H9 (cell line): ENCODE data around the gene CENPP. TPM values are rescaled to one million over a fixed set of nuclear protein-coding genes. Genes with fewer than 3 reads are reported as not detected.

Experiments used
- DNase-seq: peaks from one replicate; pipeline ENCODE4 v3.0.0-alpha.2; 2017
- H2AFZ ChIP-seq: one replicate; pipeline ENCODE4 v1.6.1; 2013; ENCODE audit warnings: mild to moderate bottlenecking, low read length, control low read depth, moderate library complexity
- H2AK5ac ChIP-seq: 2 replicates; pipeline ENCODE4 v1.6.1; 2013; ENCODE audit warnings: low read length, control low read depth, mixed read lengths; ENCODE audit not compliant: insufficient read length
- H2BK120ac ChIP-seq: one replicate; pipeline ENCODE4 v1.6.1; 2013; ENCODE audit warnings: low read depth, mild to moderate bottlenecking, low read length, control low read depth, inconsistent platforms; ENCODE audit not compliant: poor library complexity, severe bottlenecking
- H2BK12ac ChIP-seq: 2 replicates; pipeline ENCODE4 v1.6.1; 2013; ENCODE audit warnings: low read length, control low read depth, mixed read lengths, low read depth; ENCODE audit not compliant: insufficient read length
- H2BK15ac ChIP-seq: 2 replicates; pipeline ENCODE4 v1.6.1; 2013; ENCODE audit warnings: low read depth, low read length, control low read depth
- H2BK20ac ChIP-seq: one replicate; pipeline ENCODE4 v1.6.1; 2013; ENCODE audit warnings: low read depth, mild to moderate bottlenecking, low read length, control low read depth, inconsistent platforms; ENCODE audit not compliant: poor library complexity, severe bottlenecking
- H2BK5ac ChIP-seq: 2 replicates; pipeline ENCODE4 v1.6.1; 2013; ENCODE audit warnings: low read length, control low read depth, mixed read lengths; ENCODE audit not compliant: insufficient read length
- H3K14ac ChIP-seq: 2 replicates; pipeline ENCODE4 v1.6.1; 2013; ENCODE audit warnings: low read length, control low read depth; ENCODE audit not compliant: insufficient read depth
- H3K18ac ChIP-seq: 2 replicates; pipeline ENCODE4 v1.6.1; 2013; ENCODE audit warnings: low read depth, mild to moderate bottlenecking, mixed read lengths, low read length, control low read depth; ENCODE audit not compliant: insufficient read length
- H3K23ac ChIP-seq: 2 replicates; pipeline ENCODE4 v1.6.1; 2013; ENCODE audit warnings: low read length, control low read depth, mixed read lengths, low read depth; ENCODE audit not compliant: insufficient read length
- H3K23me2 ChIP-seq: 2 replicates; pipeline ENCODE4 v1.6.1; 2013; ENCODE audit warnings: low read depth, mild to moderate bottlenecking, mixed read lengths, low read length, control low read depth; ENCODE audit not compliant: insufficient read length, poor library complexity, severe bottlenecking
- H3K27ac ChIP-seq: 2 replicates; pipeline ENCODE4 v1.5.1; 2013; ENCODE audit warnings: low read length, control low read depth, mixed read lengths, low read depth; ENCODE audit not compliant: insufficient read length
- H3K27me3 ChIP-seq: 2 replicates; pipeline ENCODE4 v1.6.1; 2013; ENCODE audit warnings: low read length, control low read depth, inconsistent platforms; ENCODE audit not compliant: insufficient read depth
- H3K4ac ChIP-seq: 2 replicates; pipeline ENCODE4 v1.6.1; 2013; ENCODE audit warnings: low read depth, mild to moderate bottlenecking, control low read depth, inconsistent platforms, low read length, moderate library complexity
- H3K4me1 ChIP-seq: 2 replicates; pipeline ENCODE4 v1.6.1; 2013; ENCODE audit warnings: low read length, control low read depth, inconsistent platforms; ENCODE audit not compliant: insufficient read depth
- H3K4me2 ChIP-seq: 2 replicates; pipeline ENCODE4 v1.6.1; 2013; ENCODE audit warnings: low read length, control low read depth, mixed read lengths; ENCODE audit not compliant: insufficient read length, insufficient read depth
- H3K56ac ChIP-seq: 2 replicates; pipeline ENCODE4 v1.6.1; 2013; ENCODE audit warnings: low read depth, mild to moderate bottlenecking, mixed read lengths, low read length, control low read depth; ENCODE audit not compliant: insufficient read length
- H3K79me1 ChIP-seq: 2 replicates; pipeline ENCODE4 v1.6.1; 2013; ENCODE audit warnings: low read depth, mild to moderate bottlenecking, moderate library complexity, low read length, control low read depth, inconsistent platforms; ENCODE audit not compliant: insufficient read depth, poor library complexity, severe bottlenecking
- H3K79me2 ChIP-seq: 2 replicates; pipeline ENCODE4 v1.6.1; 2013; ENCODE audit warnings: low read length, control low read depth, inconsistent platforms; ENCODE audit not compliant: insufficient read depth
- H3K9ac ChIP-seq: 2 replicates; pipeline ENCODE4 v1.6.1; 2013; ENCODE audit warnings: low read length, control low read depth, mixed read lengths; ENCODE audit not compliant: insufficient read length; ENCODE audit errors: extremely low read depth
- H3K9me3 ChIP-seq: one replicate; pipeline ENCODE4 v1.6.1; 2013; ENCODE audit warnings: low read depth, low read length, inconsistent platforms; ENCODE audit not compliant: control insufficient read depth
- H3T11ph ChIP-seq: one replicate; pipeline ENCODE4 v1.6.1; 2013; ENCODE audit warnings: mild to moderate bottlenecking, low read length, control low read depth, inconsistent platforms
- H4K20me1 ChIP-seq: one replicate; pipeline ENCODE4 v1.6.1; 2013; ENCODE audit not compliant: control insufficient read depth, insufficient read length, insufficient read depth
- H4K5ac ChIP-seq: 2 replicates; pipeline ENCODE4 v1.6.1; 2013; ENCODE audit warnings: low read depth, mild to moderate bottlenecking, mixed read lengths, low read length, control low read depth; ENCODE audit not compliant: insufficient read length
- H4K8ac ChIP-seq: replicated peaks from 2 replicates; pipeline ENCODE4 v1.6.1; 2013; ENCODE audit warnings: low read length, control low read depth, mixed read lengths, low read depth; ENCODE audit not compliant: insufficient read length
- H4K91ac ChIP-seq: 2 replicates; pipeline ENCODE4 v1.6.1; 2013; ENCODE audit warnings: low read depth, mild to moderate bottlenecking, moderate library complexity, mixed read lengths, low read length, control low read depth; ENCODE audit not compliant: insufficient read length
- H3K27ac Mint-ChIP-seq, 3 experiments: 2 replicates in 2 of 3; 3 replicates in 1 of 3; pipeline ENCODE4 v1.8.0; 2020 to 2021; ENCODE audit warnings: mixed read lengths in 3 of 3, mild to moderate bottlenecking in 1 of 3, moderate library complexity in 1 of 3
- H3K27me3 Mint-ChIP-seq: 2 replicates; pipeline ENCODE4 v1.8.0; 2021; ENCODE audit warnings: low read depth, mild to moderate bottlenecking, moderate library complexity, mixed read lengths
- H3K36me3 Mint-ChIP-seq, 3 experiments: 2 replicates in 2 of 3; 3 replicates in 1 of 3; pipeline ENCODE4 v1.8.0; 2020 to 2021; ENCODE audit warnings: low read depth in 3 of 3, mixed read lengths in 3 of 3; ENCODE audit not compliant: insufficient read depth in 1 of 3
- H3K4me1 Mint-ChIP-seq, 2 experiments: 2 replicates each; pipeline ENCODE4 v1.8.0; 2020; ENCODE audit warnings: mixed read lengths in 2 of 2
- H3K4me3 Mint-ChIP-seq, 2 experiments: 2 replicates in 1 of 2; 3 replicates in 1 of 2; pipeline ENCODE4 v1.8.0; 2020 to 2021; ENCODE audit warnings: mild to moderate bottlenecking in 2 of 2, mixed read lengths in 2 of 2, moderate library complexity in 1 of 2
- H3K9me3 Mint-ChIP-seq, 2 experiments: 2 replicates in 1 of 2; 3 replicates in 1 of 2; pipeline ENCODE4 v1.8.0; 2020; ENCODE audit warnings: mild to moderate bottlenecking in 2 of 2, mixed read lengths in 2 of 2, moderate library complexity in 1 of 2
- WGBS: extraction: QIAGEN DNeasy Blood & Tissue Kit; methylation state at CpG from one replicate; pipeline ENCODE4 v1.1.7; 2013; ENCODE audit warnings: missing lambda C conversion rate, low lambda C conversion rate, mixed read lengths; ENCODE audit not compliant: insufficient read length; ENCODE audit errors: extremely low coverage; 5-methylcytosine and 5-hydroxymethylcytosine counted together
- total RNA-seq: library from RNA; stranded (reverse); gene quantifications from 2 replicates; pipeline ENCODE4 v1.2.1, GENCODE V29; 2021
- TF ChIP-seq, protein P1 (sequence below): fragments of 200-600 bp; sonication (generic); conservative IDR thresholded peaks from 3 replicates; pipeline ENCODE4 v1.8.0; 2021; ENCODE audit warnings: antibody characterized with exemption, mild to moderate bottlenecking

The CENPP gene
- total RNA-seq, 1 experiment from 2014 or later: 9.1 TPM

DNA sequence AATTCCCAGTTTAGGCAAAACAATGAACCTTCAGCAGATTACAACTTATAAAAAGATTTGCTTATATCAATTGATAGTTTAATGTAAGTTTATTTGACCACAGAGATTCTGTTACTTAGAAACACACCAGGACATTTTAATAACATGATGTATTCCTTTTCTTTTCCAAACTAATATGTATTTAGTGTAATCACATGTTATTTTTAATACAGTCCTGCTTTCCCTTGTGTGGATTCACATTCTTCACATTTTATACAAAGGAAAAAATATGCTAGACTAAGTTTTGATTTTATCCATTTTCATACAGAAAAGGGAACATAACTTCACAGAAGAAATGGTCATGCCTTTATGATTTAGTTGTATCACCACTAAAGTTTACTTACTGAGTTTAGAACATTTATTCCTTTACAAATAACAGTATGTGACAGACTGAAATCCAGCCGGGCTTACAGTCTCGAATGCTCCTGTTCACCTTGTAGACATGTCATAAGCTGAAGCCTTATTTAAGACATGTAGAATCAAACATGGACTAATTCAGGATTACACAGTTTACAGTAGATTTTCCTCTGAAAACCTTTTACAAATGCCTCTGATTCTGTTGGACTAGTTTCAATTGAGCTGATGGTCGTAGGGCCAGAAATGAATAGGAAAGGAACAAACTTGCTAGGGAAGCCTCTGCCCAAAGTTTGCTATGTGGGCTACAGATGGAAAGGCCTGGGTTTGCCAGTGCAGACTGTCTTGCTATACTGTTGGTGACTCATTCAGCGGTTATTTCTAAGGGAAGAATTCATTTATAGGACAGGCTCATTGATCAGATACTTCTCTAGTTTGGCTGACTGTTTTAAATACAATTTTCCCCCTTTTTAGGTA lies 163.2 kb downstream of the CENPP start:
- Histone ChIP-seq H4K91ac (no peak overlapping the region), H3T11ph (no peak overlapping the region), H3K18ac (no peak overlapping the region), H4K8ac (no peak overlapping the region), H2BK12ac (no peak overlapping the region), H3K79me1 (no peaks in the 10 kb centered on the region), H4K20me1 (no peaks in the 10 kb centered on the region), H4K5ac (no peak overlapping the region), H3K23ac (no peak overlapping the region), H3K27me3 (no peaks in the 10 kb centered on the region), H3K4me2 (no peak overlapping the region), H2BK5ac (no peak overlapping the region), H3K79me2 (no peaks in the 10 kb centered on the region), H3K23me2 (no peaks in the 10 kb centered on the region), H2AK5ac (no peak overlapping the region), H2BK15ac (no peak overlapping the region), H3K4me1 (no peaks in the 10 kb centered on the region; the same call in 1 of the 2 replicates), H3K9ac (no peak overlapping the region), H3K4ac (no peak overlapping the region), H2BK20ac (no peak overlapping the region), H3K27ac (no peak overlapping the region), H3K14ac (no peak overlapping the region), H2BK120ac (no peak overlapping the region), H3K56ac (no peak overlapping the region), H2AFZ (no peak overlapping the region), H3K9me3 (no peaks in the 10 kb centered on the region)
- no peaks in the 10 kb centered on the region; a peak in 1 of 4 replicates for H3K4me1 Mint-ChIP-seq
- TF ChIP-seq, protein P1, sequence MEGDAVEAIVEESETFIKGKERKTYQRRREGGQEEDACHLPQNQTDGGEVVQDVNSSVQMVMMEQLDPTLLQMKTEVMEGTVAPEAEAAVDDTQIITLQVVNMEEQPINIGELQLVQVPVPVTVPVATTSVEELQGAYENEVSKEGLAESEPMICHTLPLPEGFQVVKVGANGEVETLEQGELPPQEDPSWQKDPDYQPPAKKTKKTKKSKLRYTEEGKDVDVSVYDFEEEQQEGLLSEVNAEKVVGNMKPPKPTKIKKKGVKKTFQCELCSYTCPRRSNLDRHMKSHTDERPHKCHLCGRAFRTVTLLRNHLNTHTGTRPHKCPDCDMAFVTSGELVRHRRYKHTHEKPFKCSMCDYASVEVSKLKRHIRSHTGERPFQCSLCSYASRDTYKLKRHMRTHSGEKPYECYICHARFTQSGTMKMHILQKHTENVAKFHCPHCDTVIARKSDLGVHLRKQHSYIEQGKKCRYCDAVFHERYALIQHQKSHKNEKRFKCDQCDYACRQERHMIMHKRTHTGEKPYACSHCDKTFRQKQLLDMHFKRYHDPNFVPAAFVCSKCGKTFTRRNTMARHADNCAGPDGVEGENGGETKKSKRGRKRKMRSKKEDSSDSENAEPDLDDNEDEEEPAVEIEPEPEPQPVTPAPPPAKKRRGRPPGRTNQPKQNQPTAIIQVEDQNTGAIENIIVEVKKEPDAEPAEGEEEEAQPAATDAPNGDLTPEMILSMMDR: no peak
- H3K27ac Mint-ChIP-seq: no peak overlapping the region
- H3K9me3 Mint-ChIP-seq: no peaks in the 10 kb centered on the region
- DNase-seq: no peak
- WGBS: no CpG with 5 or more reads among the region's 4 CpGs
- H3K27me3 Mint-ChIP-seq: no peaks in the 10 kb centered on the region
- no peak overlapping the region for H3K4me3 Mint-ChIP-seq
- H3K36me3 Mint-ChIP-seq: no peaks in the 10 kb centered on the region
